H1 (cell line): Measurements from ENCODE around the gene TGFA. TPM values are rescaled to one million over a fixed set of nuclear protein-coding genes. Genes with fewer than 3 reads are reported as not detected.

Experiments used
- CHD7 ChIP-seq: fragments of 300-600 bp; sonication (generic); IDR thresholded peaks from 2 replicates; pipeline ENCODE4 v1.7.1; 2012; ENCODE audit warnings: low read length, moderate library complexity, mild to moderate bottlenecking, inconsistent platforms; ENCODE audit not compliant: insufficient replicate concordance
- SRF ChIP-seq: IDR thresholded peaks from 2 replicates; pipeline ENCODE4 v1.6.1; 2011; ENCODE audit warnings: mild to moderate bottlenecking, low read depth, low read length, moderate library complexity
- polyA plus RNA-seq, 7 experiments: library from polyadenylated mRNA; depleted of rRNA in 3 of 7; stranded (reverse) in 5 of 7; unstranded in 2 of 7; fragments of >200 nt in 5 of 7; fragments of 200-250 nt in 2 of 7; gene quantifications; 1 replicate in 5 of 7; 2 replicates in 1 of 7; 4 replicates in 1 of 7; pipeline versions ENCODE4 v1.2.1 to v1.2.3, GENCODE V29; 2011 to 2013; ENCODE audit warnings: missing spikeins in 2 of 7, mixed read lengths in 2 of 7
- total RNA-seq: library from RNA; stranded (reverse); fragmentation: NEBNext Ultra II Directional; extraction: Animal tissue kit (Norgen Biotek cat#: 25700); gene quantifications from 2 replicates; pipeline ENCODE4 v1.2.1, GENCODE V29; 2021

The TGFA gene
- total and polyA plus RNA-seq, 2 of the 8 experiments (the other 6 are each of a cell fraction or from before 2014, with no cell fraction given), result 1.8 to 3.7 TPM

DNA sequence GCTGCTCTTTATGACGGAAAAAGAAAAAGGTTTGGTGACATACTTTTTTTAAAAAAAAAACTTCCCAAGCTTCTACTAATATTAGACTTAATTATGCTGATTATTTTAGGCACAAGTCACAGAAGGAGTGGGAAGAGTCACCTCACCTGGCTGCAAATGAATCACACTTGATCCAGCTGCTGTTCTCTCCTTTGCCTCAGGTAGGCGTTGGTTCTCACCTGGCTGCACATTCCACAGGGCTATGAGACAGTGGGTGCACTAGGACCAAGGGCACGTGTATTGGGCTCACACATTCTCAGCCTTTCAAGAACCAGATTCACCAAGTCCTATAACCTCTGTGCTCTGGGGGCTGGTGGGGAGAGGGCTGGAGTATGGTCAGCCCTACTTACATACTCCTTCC lies 93.3 kb downstream of the TGFA start (continued):
- TF ChIP-seq CHD7 (no peak), SRF (no peak)
